Keratinocyte (primary cell): ENCODE measurements around the gene DCLK1. TPM values are rescaled to one million over a fixed set of nuclear protein-coding genes. Genes with fewer than 3 reads are reported as not detected.

Source experiments
- DNase-seq: peaks from one replicate; pipeline ENCODE4 v3.0.0-alpha.2; 2011; ENCODE audit warnings: low read depth, missing footprints, low spot score
- FAIRE-seq: peaks from 2 replicates; lab custom pipeline; 2011; peaks lifted over from hg19 to GRCh38; lab: Jason Lieb, UNC
- H2AFZ ChIP-seq: 2 replicates; pipeline ENCODE4 v1.6.0; 2012; ENCODE audit warnings: low read length, control low read depth, inconsistent platforms; ENCODE audit not compliant: control insufficient read depth
- H3K27ac ChIP-seq: 2 replicates; pipeline ENCODE4 v1.5.1; 2011; ENCODE audit warnings: low read length; ENCODE audit not compliant: control insufficient read depth, insufficient read depth
- H3K27me3 ChIP-seq: 3 replicates; pipeline ENCODE4 v1.6.0; 2011; ENCODE audit warnings: low read length; ENCODE audit not compliant: control insufficient read depth, insufficient read depth; ENCODE audit errors: extremely low read depth
- H3K36me3 ChIP-seq, 2 experiments: 2 replicates in 1 of 2; 3 replicates in 1 of 2; pipeline ENCODE4 v1.5.1; 2011; ENCODE audit warnings: low read length in 2 of 2, mild to moderate bottlenecking in 1 of 2; ENCODE audit not compliant: control insufficient read depth in 2 of 2, insufficient read depth in 2 of 2; ENCODE audit errors: extremely low read depth in 1 of 2
- H3K4me1 ChIP-seq: 3 replicates; pipeline ENCODE4 v1.5.1; 2011; ENCODE audit warnings: low read length; ENCODE audit not compliant: control insufficient read depth, insufficient read depth; ENCODE audit errors: extremely low read depth
- H3K4me2 ChIP-seq: 3 replicates; pipeline ENCODE4 v1.6.0; 2011; ENCODE audit warnings: low read depth, low read length; ENCODE audit not compliant: control insufficient read depth, insufficient read depth; ENCODE audit errors: extremely low read depth
- H3K4me3 ChIP-seq, 3 experiments: fragments of 200-600 bp in 1 of 3; sonication (generic) in 1 of 3; 2 replicates in 2 of 3; 3 replicates in 1 of 3; pipeline ENCODE4 v1.5.1; 2011 to 2016; ENCODE audit warnings: low read length in 3 of 3, mild to moderate bottlenecking in 3 of 3, control low read depth in 2 of 3, inconsistent platforms in 1 of 3, low read depth in 1 of 3, mixed read lengths in 1 of 3, mixed run types in 1 of 3, moderate library complexity in 1 of 3; ENCODE audit not compliant: control insufficient read depth in 2 of 3, insufficient read depth in 2 of 3; ENCODE audit errors: extremely low read depth in 1 of 3
- H3K79me2 ChIP-seq: 2 replicates; pipeline ENCODE4 v1.6.0; 2012; ENCODE audit warnings: low read length; ENCODE audit not compliant: control insufficient read depth, insufficient read depth
- H3K9ac ChIP-seq: 3 replicates; pipeline ENCODE4 v1.6.0; 2011; ENCODE audit warnings: low read length; ENCODE audit not compliant: control insufficient read depth, insufficient read depth; ENCODE audit errors: extremely low read depth
- H3K9me1 ChIP-seq: 3 replicates; pipeline ENCODE4 v1.6.0; 2011; ENCODE audit warnings: low read length; ENCODE audit not compliant: control insufficient read depth, insufficient read depth; ENCODE audit errors: extremely low read depth
- H3K9me3 ChIP-seq: 2 replicates; pipeline ENCODE4 v1.5.1; 2012; ENCODE audit warnings: low read depth, low read length; ENCODE audit not compliant: control insufficient read depth
- H4K20me1 ChIP-seq: 3 replicates; pipeline ENCODE4 v1.6.0; 2011; ENCODE audit warnings: low read length; ENCODE audit not compliant: control insufficient read depth, insufficient read depth; ENCODE audit errors: extremely low read depth
- EZH2 ChIP-seq: IDR thresholded peaks from one replicate; pipeline ENCODE4 v1.6.1; 2012; ENCODE audit warnings: inconsistent platforms, mild to moderate bottlenecking, low read length, moderate library complexity
- dilution Hi-C: fragments of 300-500 bp; cut with MboI; formaldehyde crosslinking; loops from one replicate; pipeline ENCODE4 v1.7.0; 2020; ENCODE audit warnings: low sequenced_read_pairs; ENCODE audit not compliant: extremely low pct_ligation_motif_present
- polyA plus RNA-seq, 5 experiments: library from polyadenylated mRNA; depleted of rRNA in 3 of 5; stranded (reverse) in 3 of 5; stranded (forward) in 1 of 5; unstranded in 1 of 5; fragments of >200 nt; gene quantifications; 1 replicate in 1 of 5; 2 replicates in 3 of 5; 3 replicates in 1 of 5; pipeline versions ENCODE4 v1.2.1 to v1.2.3, GENCODE V29; 2011 to 2012; ENCODE audit warnings: missing spikeins in 2 of 5, low read depth in 1 of 5, low replicate concordance in 1 of 5
- TF ChIP-seq, protein P1 (sequence below), 3 experiments: IDR thresholded peaks in 1 of 3; conservative IDR thresholded peaks in 1 of 3; optimal IDR thresholded peaks in 1 of 3; 2 replicates in 2 of 3; 3 replicates in 1 of 3; pipeline versions ENCODE3 to v1.5.1; 2011; ENCODE audit warnings: low read length in 3 of 3, mild to moderate bottlenecking in 3 of 3, moderate library complexity in 2 of 3, control low read depth in 1 of 3, inconsistent platforms in 1 of 3; ENCODE audit not compliant: insufficient read depth in 2 of 3; ENCODE audit errors: extremely low read depth in 1 of 3

DCLK1 gene
- polyA plus RNA-seq, 1 donor (not counting 4 experiments of a cell fraction or from before 2014, with no cell fraction given): 0.04 TPM

DNA sequence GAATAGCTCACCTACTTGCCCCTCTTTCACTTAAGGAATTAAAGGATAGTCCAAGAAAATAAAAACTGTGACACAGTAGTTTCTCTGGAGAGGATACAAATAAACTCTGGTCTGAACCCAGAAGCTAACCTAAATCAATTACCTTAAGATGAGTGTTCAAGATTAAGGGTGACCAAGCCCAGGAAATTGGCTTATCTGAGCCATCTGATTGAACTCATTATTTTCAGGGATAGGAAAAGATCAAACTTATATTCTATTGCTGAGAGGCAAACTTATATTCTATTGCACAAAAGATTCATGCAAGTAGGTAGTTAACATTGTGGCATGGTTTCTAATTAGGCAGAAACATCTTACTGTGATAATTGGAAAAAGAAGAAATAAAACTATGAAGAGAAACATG lies 175.1 kb downstream of the DCLK1 start:
- Histone ChIP-seq H3K9me1 (no peaks in the 10 kb centered on the region), H2AFZ (no peak overlapping the region), H3K4me3 (no peak overlapping the region), H3K4me2 (no peak overlapping the region), H3K36me3 (no peaks in the 10 kb centered on the region), H3K79me2 (no peaks in the 10 kb centered on the region), H4K20me1 (no peaks in the 10 kb centered on the region), H3K4me1 (no peaks in the 10 kb centered on the region), H3K27me3 (no peaks in the 10 kb centered on the region), H3K9me3 (peaks cover 3% of the 10 kb centered on the region), H3K9ac (no peak overlapping the region), H3K27ac (no peak overlapping the region)
- dilution Hi-C loops: no loop called here
- DNase-seq: no peak
- no peak for TF ChIP-seq EZH2
- TF ChIP-seq, protein P1, sequence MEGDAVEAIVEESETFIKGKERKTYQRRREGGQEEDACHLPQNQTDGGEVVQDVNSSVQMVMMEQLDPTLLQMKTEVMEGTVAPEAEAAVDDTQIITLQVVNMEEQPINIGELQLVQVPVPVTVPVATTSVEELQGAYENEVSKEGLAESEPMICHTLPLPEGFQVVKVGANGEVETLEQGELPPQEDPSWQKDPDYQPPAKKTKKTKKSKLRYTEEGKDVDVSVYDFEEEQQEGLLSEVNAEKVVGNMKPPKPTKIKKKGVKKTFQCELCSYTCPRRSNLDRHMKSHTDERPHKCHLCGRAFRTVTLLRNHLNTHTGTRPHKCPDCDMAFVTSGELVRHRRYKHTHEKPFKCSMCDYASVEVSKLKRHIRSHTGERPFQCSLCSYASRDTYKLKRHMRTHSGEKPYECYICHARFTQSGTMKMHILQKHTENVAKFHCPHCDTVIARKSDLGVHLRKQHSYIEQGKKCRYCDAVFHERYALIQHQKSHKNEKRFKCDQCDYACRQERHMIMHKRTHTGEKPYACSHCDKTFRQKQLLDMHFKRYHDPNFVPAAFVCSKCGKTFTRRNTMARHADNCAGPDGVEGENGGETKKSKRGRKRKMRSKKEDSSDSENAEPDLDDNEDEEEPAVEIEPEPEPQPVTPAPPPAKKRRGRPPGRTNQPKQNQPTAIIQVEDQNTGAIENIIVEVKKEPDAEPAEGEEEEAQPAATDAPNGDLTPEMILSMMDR (optimal IDR thresholded peaks at IDR 0.05 in 1 of 3, IDR thresholded peaks at IDR 0.05 in 1 of 3, conservative IDR thresholded peaks at IDR 0.05 in 1 of 3; ENCODE audit: extremely low read depth in 1 of 3, insufficient read depth in 2 of 3, low read length in 3 of 3): no peak
- FAIRE-seq: no peak

DNA sequence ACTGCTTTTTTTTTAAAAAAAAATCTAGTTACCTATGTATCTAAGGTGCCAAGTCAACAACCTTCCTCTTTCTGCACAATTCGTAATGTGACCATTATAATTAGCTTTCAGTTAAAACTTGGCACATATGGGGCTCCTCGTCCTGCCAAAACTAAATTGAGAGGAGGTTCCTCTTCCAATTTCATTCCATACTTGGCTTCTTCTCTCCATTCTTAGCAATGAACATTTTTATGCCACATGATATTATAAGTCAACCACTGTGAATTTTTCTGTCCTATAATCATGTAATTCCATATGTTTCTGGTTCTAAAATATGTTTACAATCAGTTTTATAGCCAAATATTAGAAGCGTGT lies 177.0 kb downstream of the DCLK1 start:
- Histone ChIP-seq H3K36me3 (no peaks in the 10 kb centered on the region), H3K79me2 (no peaks in the 10 kb centered on the region), H2AFZ (no peak overlapping the region), H4K20me1 (no peaks in the 10 kb centered on the region), H3K4me1 (no peaks in the 10 kb centered on the region), H3K27me3 (no peaks in the 10 kb centered on the region), H3K27ac (no peak overlapping the region), H3K9me3 (peaks cover 3% of the 10 kb centered on the region), H3K4me2 (no peak overlapping the region), H3K4me3 (no peak overlapping the region), H3K9ac (no peak overlapping the region), H3K9me1 (no peaks in the 10 kb centered on the region)
- FAIRE-seq (no peak), DNase-seq (no peak)
- TF ChIP-seq EZH2: no peak
- TF ChIP-seq, protein P1 (optimal IDR thresholded peaks at IDR 0.05 in 1 of 3, IDR thresholded peaks at IDR 0.05 in 1 of 3, conservative IDR thresholded peaks at IDR 0.05 in 1 of 3; ENCODE audit: extremely low read depth in 1 of 3, insufficient read depth in 2 of 3, low read length in 3 of 3): no peak
- dilution Hi-C loops: no loop called here
